Ovary (tissue), 3 donors: ENCODE results near the gene MAST2.

ENCODE experiments used
- CTCF ChIP-seq, 3 donors: fragments of 450-650 bp in 2 of 3; fragments of 200-600 bp in 1 of 3; IDR thresholded peaks; one replicate each; pipeline versions ENCODE4 v1.5.1 to v1.8.0; 2016 to 2022; ENCODE audit warnings: antibody characterized with exemption in 3 of 3, mild to moderate bottlenecking in 1 of 3
- EP300 ChIP-seq: sonication (generic); formaldehyde crosslinking; IDR thresholded peaks from one replicate; pipeline ENCODE4 v1.6.1; 2017; ENCODE audit warnings: antibody characterized with exemption
- POLR2A ChIP-seq: fragments of 450-650 bp; IDR thresholded peaks from one replicate; pipeline ENCODE4 v1.6.1; 2017; ENCODE audit warnings: antibody characterized with exemption, mild to moderate bottlenecking, moderate library complexity
- donor health status: DM: no; HTN: no; CAD: no.

GRCh38 chr1:45787905-45788304 is 15.5 kb upstream of the MAST2 start:
- TF ChIP-seq CTCF (IDR thresholded peaks at IDR 0.05) (no peak), POLR2A (no peak), EP300 (no peak)
